Measurements from ENCODE around the gene ELOVL5. TPM values are rescaled to one million over a fixed set of nuclear protein-coding genes. Genes with fewer than 3 reads are reported as not detected.

The ELOVL5 gene
- total and polyA plus RNA-seq, 12 donors: 31.4 to 1,320 (median 161) TPM

- Histone ChIP-seq H3K4me3 (no peak overlapping the region), H3K36me3 (replicated peaks in 1 of 2) (no peaks in the 10 kb centered on the region), H3K27ac (no peak overlapping the region), H3K9me3 (replicated peaks in 1 of 3) (no peaks in the 10 kb centered on the region), H3K4me1 (replicated peaks in 1 of 2) (peaks cover 32 to 60% of the 10 kb centered on the region in 2 donors), H3K27me3 (no peaks in the 10 kb centered on the region)
- DNase-seq: no peak
- 56 to 71% (median 64%) methylated on average over 1 of the region's 1 CpG for WGBS, 4 donors
- intact Hi-C loops (cut with DNase I): loop anchor here in 1 of 2 donors (10.0 kb wide), 1 partner anchor 145 kb away; no protein-coding TSS in a partner anchor
- TF ChIP-seq CTCF (IDR thresholded peaks at IDR 0.05) (no peak), POLR2A (IDR thresholded peaks at IDR 0.05) (no peak)
These were observed 18.6 kb downstream of the ELOVL5 start for GRCh38 chr6:53330137-53330536.

- intact Hi-C loops (cut with DNase I): no loop called here
- Histone ChIP-seq H3K9me3 (replicated peaks in 1 of 3) (no peaks in the 10 kb centered on the region), H3K4me3 (no peak overlapping the region), H3K27me3 (no peaks in the 10 kb centered on the region), H3K4me1 (replicated peaks in 1 of 2) (peaks cover 32 to 48% of the 10 kb centered on the region in 2 donors), H3K27ac (peak overlapping the region in 4 of 5 donors; percentile 27 to 80 (median 74)), H3K36me3 (replicated peaks in 1 of 2) (no peaks in the 10 kb centered on the region)
- DNase-seq: no peak
- TF ChIP-seq CTCF (IDR thresholded peaks at IDR 0.05): no peak
- TF ChIP-seq POLR2A (IDR thresholded peaks at IDR 0.05): no peak
These were observed 20.4 kb downstream of the ELOVL5 start for GRCh38 chr6:53328375-53328774.

GRCh38 chr6:53327017-53327395 lies 21.7 kb downstream of the ELOVL5 start:
- TF ChIP-seq POLR2A (IDR thresholded peaks at IDR 0.05): no peak
- peak in 1 of 6 experiments; percentile 16 for TF ChIP-seq CTCF (IDR thresholded peaks at IDR 0.05)
- Histone ChIP-seq H3K27ac (peak overlapping the region; percentile 72 to 85 (median 78)), H3K27me3 (no peaks in the 10 kb centered on the region), H3K9me3 (replicated peaks in 1 of 3) (no peaks in the 10 kb centered on the region), H3K4me3 (no peak overlapping the region), H3K4me1 (replicated peaks in 1 of 2) (peaks cover 42 to 58% of the 10 kb centered on the region in 2 donors), H3K36me3 (replicated peaks in 1 of 2) (no peaks in the 10 kb centered on the region)
- peak in 3 of 7 donors; percentile 35 to 60 (median 50) for DNase-seq
- intact Hi-C loops (cut with DNase I): no loop called here

- H3K27ac ChIP-seq: peak overlapping the region; percentile 72 to 85 (median 78)
These were observed 22.3 kb downstream of the ELOVL5 start for GRCh38 chr6:53326372-53327016.

More at GRCh38 chr6:53326372-53327016, 22.3 kb downstream of the ELOVL5 start:
- peaks cover 48 to 63% of the 10 kb centered on the region in 2 donors for H3K4me1 ChIP-seq (replicated peaks in 1 of 2)
- DNase-seq: peak; percentile 88 to 96 (median 94)
- no peak overlapping the region for H3K4me3 ChIP-seq
- no peaks in the 10 kb centered on the region for H3K36me3 ChIP-seq (replicated peaks in 1 of 2)
- TF ChIP-seq POLR2A (IDR thresholded peaks at IDR 0.05) (peak in 1 of 2 donors; percentile 74), CTCF (IDR thresholded peaks at IDR 0.05) (no peak)
- 33 to 49% (median 38%) methylated on average over 11 of the region's 11 CpGs for WGBS, 4 donors
- no peaks in the 10 kb centered on the region for H3K9me3 ChIP-seq (replicated peaks in 1 of 3)
- intact Hi-C loops (cut with DNase I): no loop called here
- H3K27me3 ChIP-seq: no peaks in the 10 kb centered on the region

Measured in adrenal gland (tissue), 12 donors.